Hepatocyte (in vitro differentiated cells): ENCODE measurements around the gene OR8B8.

Experiments used
- EZH2 ChIP-seq: fragments of 200-600 bp; sonication (generic); IDR thresholded peaks from 2 replicates; pipeline ENCODE4 v1.6.1; 2016; ENCODE audit warnings: antibody characterized with exemption, mild to moderate bottlenecking, borderline replicate concordance
- EZH2phosphoT487 ChIP-seq: fragments of 200-600 bp; sonication (generic); IDR thresholded peaks from one replicate; pipeline ENCODE4 v1.6.1; 2018; ENCODE audit warnings: antibody characterized with exemption, mild to moderate bottlenecking, low read depth, moderate library complexity; ENCODE audit not compliant: unreplicated experiment, severe bottlenecking
- TF ChIP-seq, protein P1 (sequence below): fragments of 200-600 bp; sonication (generic); IDR thresholded peaks from 2 replicates; pipeline ENCODE4 v1.5.1; 2016; ENCODE audit warnings: antibody characterized with exemption, mild to moderate bottlenecking; ENCODE audit not compliant: poor library complexity

DNA sequence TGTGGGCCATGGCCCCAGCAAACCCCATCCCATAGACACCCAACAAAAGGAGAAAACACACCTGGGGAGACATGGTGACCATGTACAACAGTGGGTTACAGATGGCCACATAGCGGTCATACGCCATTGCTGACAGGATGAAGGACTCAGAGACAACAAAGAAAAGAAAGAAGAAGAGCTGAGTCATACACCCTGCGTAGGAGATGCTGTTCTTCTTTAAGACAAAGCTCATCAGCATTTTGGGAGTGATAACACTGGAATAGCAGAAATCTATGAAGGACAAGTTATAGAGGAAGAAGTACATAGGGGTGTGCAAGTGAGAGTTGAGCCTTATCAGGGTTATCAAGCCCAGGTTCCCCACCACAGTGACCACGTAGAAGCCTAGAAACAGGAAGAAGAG lies 4.9 kb downstream of the OR8B8 start:
- TF ChIP-seq, protein P1, sequence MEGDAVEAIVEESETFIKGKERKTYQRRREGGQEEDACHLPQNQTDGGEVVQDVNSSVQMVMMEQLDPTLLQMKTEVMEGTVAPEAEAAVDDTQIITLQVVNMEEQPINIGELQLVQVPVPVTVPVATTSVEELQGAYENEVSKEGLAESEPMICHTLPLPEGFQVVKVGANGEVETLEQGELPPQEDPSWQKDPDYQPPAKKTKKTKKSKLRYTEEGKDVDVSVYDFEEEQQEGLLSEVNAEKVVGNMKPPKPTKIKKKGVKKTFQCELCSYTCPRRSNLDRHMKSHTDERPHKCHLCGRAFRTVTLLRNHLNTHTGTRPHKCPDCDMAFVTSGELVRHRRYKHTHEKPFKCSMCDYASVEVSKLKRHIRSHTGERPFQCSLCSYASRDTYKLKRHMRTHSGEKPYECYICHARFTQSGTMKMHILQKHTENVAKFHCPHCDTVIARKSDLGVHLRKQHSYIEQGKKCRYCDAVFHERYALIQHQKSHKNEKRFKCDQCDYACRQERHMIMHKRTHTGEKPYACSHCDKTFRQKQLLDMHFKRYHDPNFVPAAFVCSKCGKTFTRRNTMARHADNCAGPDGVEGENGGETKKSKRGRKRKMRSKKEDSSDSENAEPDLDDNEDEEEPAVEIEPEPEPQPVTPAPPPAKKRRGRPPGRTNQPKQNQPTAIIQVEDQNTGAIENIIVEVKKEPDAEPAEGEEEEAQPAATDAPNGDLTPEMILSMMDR: no peak
- TF ChIP-seq EZH2: no peak
- TF ChIP-seq EZH2phosphoT487: no peak
